GM12801 (cell line): ENCODE measurements around the gene DNAJC15.

Experiments used
- TF ChIP-seq, protein P1 (sequence below): IDR thresholded peaks from one replicate; pipeline ENCODE4 v1.5.1; 2011; ENCODE audit warnings: control low read depth; ENCODE audit not compliant: insufficient read length; ENCODE audit errors: extremely low read depth

Gene DNAJC15

GRCh38 chr13:43095771-43096719 is 72.7 kb downstream of the DNAJC15 start:
- TF ChIP-seq, protein P1, sequence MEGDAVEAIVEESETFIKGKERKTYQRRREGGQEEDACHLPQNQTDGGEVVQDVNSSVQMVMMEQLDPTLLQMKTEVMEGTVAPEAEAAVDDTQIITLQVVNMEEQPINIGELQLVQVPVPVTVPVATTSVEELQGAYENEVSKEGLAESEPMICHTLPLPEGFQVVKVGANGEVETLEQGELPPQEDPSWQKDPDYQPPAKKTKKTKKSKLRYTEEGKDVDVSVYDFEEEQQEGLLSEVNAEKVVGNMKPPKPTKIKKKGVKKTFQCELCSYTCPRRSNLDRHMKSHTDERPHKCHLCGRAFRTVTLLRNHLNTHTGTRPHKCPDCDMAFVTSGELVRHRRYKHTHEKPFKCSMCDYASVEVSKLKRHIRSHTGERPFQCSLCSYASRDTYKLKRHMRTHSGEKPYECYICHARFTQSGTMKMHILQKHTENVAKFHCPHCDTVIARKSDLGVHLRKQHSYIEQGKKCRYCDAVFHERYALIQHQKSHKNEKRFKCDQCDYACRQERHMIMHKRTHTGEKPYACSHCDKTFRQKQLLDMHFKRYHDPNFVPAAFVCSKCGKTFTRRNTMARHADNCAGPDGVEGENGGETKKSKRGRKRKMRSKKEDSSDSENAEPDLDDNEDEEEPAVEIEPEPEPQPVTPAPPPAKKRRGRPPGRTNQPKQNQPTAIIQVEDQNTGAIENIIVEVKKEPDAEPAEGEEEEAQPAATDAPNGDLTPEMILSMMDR: no peak

- TF ChIP-seq, protein P1: no peak
Measured at GRCh38 chr13:43100667-43101066, 77.3 kb downstream of the DNAJC15 start.

DNA sequence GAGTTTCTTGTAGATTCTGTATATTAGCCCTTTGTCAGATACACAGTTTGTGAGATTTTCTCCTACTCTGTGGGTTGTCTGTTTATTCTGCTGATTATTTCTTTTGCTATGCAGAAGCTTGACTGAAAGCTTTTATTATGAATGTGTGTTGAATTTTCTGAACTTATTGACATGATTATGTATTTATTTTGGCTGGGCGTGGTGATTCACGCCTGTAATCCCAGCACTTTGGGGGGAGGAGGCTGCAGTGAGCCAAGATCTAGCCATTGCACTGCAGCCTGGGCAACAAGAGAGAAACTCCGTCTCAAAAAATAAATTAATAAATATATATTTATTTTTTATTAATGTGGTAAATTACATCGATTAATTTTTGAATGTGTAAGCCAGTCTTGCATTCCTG is 78.9 kb downstream of the DNAJC15 start:
- TF ChIP-seq, protein P1: no peak

- TF ChIP-seq, protein P1: no peak
Measured at GRCh38 chr13:43107780-43108179, 84.4 kb downstream of the DNAJC15 start.

DNA sequence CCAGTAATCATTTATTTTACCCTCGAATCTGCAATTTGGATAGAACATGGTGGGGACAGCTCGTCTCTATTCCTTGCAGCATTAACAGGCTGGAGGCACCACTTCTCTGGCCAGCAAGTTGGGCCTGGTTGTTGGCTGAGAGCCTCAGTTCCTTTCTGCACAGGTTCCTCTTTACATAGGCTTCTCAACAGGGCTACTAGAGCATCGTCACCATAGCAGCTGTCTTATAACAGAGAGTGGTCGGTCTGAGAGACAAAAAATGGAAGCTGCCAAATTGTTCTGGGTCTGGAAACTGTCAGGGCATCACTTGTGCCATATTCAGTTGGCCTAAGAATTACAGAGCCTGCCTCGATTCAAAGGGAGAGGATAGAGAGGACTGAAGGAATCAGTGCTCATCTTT is 86.7 kb downstream of the DNAJC15 start:
- TF ChIP-seq, protein P1: no peak

DNA sequence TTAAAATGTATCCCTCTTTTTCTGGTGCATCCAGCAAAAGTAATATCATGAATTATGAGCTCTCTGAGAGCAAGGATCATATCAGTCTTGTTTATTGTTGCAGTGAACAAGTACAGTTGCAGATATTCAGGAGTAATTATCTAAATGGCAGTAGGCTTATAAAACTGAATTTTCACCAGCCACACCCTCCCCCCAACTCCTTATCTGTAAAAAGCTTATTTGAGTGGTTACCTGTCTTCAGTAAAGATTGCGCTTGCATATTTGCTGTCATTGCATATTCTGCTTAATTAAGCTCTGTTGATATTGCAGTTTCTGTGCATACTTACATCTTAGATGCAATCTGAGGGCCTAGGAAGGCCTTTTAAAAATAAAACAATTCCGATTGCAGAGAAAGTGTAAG is 87.3 kb downstream of the DNAJC15 start:
- TF ChIP-seq, protein P1: no peak

DNA sequence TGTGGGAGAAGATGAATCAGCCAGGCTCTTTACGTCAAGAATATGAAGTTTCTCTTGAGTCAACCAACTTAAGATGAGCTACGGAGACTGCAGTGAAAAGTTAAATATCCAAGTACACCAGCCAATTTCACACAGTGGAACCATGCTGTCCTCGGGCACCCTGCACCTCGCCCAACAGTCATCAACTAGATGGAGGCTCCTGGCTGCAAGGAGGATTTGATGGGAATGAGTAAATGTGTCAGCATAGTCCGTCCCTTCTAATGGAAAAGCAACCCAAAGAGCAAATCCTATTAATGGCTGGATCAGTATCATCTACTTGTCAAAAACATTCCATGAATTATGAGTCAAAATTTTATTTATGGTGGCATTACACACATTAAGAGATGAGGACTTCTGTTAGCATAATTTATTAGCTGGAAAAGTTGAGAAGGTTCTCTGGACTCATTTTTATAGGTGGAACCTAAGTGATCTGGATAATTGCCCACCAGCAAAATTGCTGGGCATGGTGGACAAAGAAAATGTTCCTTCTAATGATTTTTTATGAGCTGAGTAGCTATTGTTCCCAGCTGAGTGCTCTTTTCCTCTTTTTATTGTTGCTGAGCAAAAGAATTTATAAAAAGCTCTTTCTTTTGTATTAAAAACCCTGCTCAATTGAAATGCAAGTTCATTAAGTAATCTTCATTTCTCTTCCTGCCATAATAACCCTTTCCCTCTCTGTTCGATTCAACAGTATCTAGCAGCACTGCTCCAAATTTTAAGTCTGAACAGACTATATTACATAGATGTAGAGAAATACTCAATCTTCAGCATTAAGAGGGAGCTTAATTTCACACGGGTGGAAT is 88.4 kb downstream of the DNAJC15 start:
- TF ChIP-seq, protein P1: no peak
